ENCODE measurements around the gene SGCD.
A peak's percentile ranks its signal among the peaks of the same experiment; 100 is the strongest.

Gene SGCD

DNA sequence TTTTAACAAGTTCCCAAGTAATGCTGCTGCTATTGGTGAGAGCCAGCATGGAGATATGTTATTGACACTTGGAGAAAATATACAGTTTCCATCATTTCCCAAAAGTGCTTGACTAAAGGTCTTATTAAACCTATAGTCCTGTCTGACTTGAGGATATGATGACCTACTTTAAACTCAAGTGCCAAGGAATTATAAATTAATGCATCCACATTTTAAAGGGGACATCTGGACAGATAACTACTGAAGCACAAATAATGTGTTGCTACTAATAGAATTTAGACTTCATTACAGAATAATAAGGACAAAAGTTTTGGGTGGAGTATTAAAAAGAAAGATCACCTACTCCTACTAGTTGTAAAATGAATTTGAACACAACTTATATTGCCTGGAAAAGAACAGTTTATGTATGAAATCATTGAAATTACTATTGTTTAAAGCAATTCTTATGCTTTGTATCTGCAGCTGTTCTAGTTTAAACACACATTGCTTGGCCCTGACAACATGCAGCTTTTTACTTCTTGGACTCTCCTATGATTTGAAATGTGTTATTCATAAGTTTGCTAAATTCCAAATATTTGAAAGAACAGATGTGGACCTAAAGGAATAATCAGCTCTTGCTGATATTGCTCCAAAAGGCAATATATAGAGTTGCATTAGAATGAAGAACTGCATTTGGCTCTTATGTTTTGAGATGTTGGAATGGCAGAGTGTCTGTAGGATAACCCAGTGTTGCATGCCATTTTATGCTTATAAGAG is 73.4 kb downstream of the SGCD start:
- in situ Hi-C loops (cut with MboI; ENCODE audit: low pct_unique_long_range_greater_than_20kb, low sequenced_read_pairs, unreplicated experiment), result no loop called here
- TF ChIP-seq, protein P1, sequence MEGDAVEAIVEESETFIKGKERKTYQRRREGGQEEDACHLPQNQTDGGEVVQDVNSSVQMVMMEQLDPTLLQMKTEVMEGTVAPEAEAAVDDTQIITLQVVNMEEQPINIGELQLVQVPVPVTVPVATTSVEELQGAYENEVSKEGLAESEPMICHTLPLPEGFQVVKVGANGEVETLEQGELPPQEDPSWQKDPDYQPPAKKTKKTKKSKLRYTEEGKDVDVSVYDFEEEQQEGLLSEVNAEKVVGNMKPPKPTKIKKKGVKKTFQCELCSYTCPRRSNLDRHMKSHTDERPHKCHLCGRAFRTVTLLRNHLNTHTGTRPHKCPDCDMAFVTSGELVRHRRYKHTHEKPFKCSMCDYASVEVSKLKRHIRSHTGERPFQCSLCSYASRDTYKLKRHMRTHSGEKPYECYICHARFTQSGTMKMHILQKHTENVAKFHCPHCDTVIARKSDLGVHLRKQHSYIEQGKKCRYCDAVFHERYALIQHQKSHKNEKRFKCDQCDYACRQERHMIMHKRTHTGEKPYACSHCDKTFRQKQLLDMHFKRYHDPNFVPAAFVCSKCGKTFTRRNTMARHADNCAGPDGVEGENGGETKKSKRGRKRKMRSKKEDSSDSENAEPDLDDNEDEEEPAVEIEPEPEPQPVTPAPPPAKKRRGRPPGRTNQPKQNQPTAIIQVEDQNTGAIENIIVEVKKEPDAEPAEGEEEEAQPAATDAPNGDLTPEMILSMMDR (IDR thresholded peaks at IDR 0.05; ENCODE audit: extremely low read depth, insufficient read depth, missing control alignments), result no peak
- DNase-seq (ENCODE audit: low spot score), result no peak

DNA sequence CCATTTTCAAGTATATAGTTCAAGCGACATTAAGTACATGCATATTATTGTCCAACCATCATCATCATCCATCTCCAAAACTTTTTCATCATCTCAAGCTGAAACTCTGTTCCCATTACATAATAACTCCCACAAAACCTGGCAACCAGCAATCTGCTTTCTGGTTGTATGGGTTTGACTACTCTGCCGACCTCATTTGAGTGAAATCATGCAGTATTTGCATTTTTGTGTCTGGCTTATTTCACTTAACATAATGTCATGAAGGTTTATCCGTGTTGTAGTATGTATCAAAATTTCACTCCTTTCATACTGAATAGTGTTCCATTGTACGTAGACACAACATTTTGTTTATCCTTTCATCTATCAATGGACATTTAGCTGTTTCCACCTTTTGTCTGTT is 74.8 kb downstream of the SGCD start:
- TF ChIP-seq, protein P1 (IDR thresholded peaks at IDR 0.05; ENCODE audit: extremely low read depth, insufficient read depth, missing control alignments), result no peak
- DNase-seq (ENCODE audit: low spot score), result no peak
- in situ Hi-C loops (cut with MboI; ENCODE audit: low pct_unique_long_range_greater_than_20kb, low sequenced_read_pairs, unreplicated experiment), result no loop called here

DNA sequence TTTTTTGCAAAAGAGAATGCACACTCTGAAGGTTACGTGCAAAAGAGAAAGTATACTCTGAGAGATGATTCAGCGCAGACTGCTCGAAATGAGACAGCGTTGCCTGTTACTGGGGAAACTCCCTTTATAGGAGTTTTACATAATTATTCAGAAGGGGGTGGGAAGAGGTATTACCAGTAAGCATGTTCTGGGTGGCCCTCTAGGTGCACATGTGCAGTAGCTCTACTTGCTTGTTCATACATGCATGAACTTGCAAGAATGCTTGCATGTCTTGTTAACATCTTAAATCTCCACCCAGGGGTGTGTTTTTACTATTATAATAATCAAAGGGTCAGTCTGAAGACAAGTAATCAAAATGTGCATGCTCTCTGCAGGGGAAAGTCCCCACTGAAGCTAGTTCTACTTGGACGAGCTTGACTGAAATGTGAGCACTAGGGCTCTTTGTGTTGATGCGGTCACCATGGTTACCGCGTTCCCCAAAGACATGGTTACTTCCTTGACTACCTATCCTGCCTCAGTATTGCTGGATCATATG is 75.5 kb downstream of the SGCD start:
- DNase-seq (ENCODE audit: low spot score), result peak; percentile 72
- TF ChIP-seq, protein P1 (IDR thresholded peaks at IDR 0.05; ENCODE audit: extremely low read depth, insufficient read depth, missing control alignments), result no peak
- in situ Hi-C loops (cut with MboI; ENCODE audit: low pct_unique_long_range_greater_than_20kb, low sequenced_read_pairs, unreplicated experiment), result no loop called here

DNA sequence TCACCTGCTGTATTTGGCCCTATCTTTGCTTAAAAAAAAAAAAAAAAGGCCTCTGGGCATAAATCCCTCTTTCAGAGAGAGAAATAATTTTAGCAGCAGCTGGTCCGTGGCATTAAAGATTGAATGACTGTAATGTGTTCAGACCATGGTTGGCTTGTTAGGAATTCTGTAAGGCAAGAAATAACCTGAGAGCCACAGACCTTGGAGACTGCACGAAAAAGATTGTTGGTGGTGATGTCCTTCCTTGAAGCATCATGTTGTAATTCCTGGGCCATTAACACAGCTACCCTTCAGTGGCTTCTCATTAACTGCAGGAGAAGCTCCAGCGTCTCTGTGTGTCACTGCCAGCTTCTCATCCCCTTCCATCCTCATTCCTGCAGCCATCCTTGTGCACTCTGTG is 79.0 kb downstream of the SGCD start:
- in situ Hi-C loops (cut with MboI; ENCODE audit: low pct_unique_long_range_greater_than_20kb, low sequenced_read_pairs, unreplicated experiment), result no loop called here

DNA sequence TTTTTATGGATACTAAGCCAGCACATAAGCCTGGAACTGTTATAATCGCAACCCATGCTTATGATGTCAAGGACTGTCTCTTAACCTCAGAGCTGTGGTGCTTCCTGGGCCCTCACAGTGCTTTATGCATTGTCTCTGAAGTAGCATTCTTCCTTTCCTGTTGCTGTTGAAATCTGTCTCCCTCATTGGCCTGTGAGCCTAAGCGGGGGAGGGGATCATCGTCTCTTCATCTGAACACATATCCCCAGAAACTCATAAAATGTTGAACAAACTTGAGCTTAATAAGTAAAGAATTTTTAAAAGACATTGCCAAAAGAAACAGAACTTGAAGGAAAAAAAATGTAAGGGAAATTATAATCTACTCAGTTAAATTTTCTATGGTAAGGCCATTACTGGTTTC is 80.3 kb downstream of the SGCD start:
- in situ Hi-C loops (cut with MboI; ENCODE audit: low pct_unique_long_range_greater_than_20kb, low sequenced_read_pairs, unreplicated experiment), result no loop called here
- TF ChIP-seq, protein P1 (IDR thresholded peaks at IDR 0.05; ENCODE audit: extremely low read depth, insufficient read depth, missing control alignments), result no peak
- no peak for DNase-seq (ENCODE audit: low spot score)

More for the DNA sequence above, 79.0 kb downstream of the SGCD start:
- no peak for DNase-seq (ENCODE audit: low spot score)
- TF ChIP-seq, protein P1 (IDR thresholded peaks at IDR 0.05; ENCODE audit: extremely low read depth, insufficient read depth, missing control alignments), result no peak

DNA sequence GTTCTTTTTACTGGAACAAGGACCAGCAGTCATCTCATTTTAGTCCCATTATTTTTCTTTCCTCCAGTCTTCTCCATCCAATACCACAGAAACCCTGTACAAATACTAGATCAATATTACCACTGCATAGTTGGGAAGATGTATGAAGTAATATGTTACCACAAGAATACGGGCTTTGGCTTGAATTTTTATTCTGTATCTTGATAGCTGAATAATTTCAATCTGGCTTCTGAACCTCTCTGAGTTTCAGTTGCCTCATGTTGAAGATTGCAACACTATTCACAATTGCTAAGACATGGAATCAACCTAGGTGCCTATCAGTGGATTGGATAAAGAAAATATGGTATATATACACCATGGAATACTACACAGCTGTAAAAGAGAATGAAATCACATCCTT is 82.9 kb downstream of the SGCD start:
- in situ Hi-C loops (cut with MboI; ENCODE audit: low pct_unique_long_range_greater_than_20kb, low sequenced_read_pairs, unreplicated experiment), result no loop called here
- DNase-seq (ENCODE audit: low spot score), result no peak
- TF ChIP-seq, protein P1 (IDR thresholded peaks at IDR 0.05; ENCODE audit: extremely low read depth, insufficient read depth, missing control alignments), result no peak
